ENCODE results near the gene PHRF1.
"Not testable (repeated sequence)": the region's sequence is repeated elsewhere in the genome, so short reads cannot be mapped to it uniquely, and the experiment has no call there.

PHRF1 gene

GRCh38 chr11:643849-644738, 67.8 kb downstream of the PHRF1 start:
- H3K9me2 ChIP-seq (replicated peaks; ENCODE audit: insufficient read depth, low read length), result no peaks in the 10 kb centered on the region
- H3K79me2 ChIP-seq (ENCODE audit: low read length), result no peaks in the 10 kb centered on the region
- DNase-seq, result no peak
- H3K4me2 ChIP-seq (ENCODE audit: low read depth, low read length), result no peak overlapping the region
- no peaks in the 10 kb centered on the region for H3K27me3 ChIP-seq (replicated peaks; ENCODE audit: insufficient read depth, low read length)
- H4K20me1 ChIP-seq (ENCODE audit: insufficient read depth, low read length), result no peaks in the 10 kb centered on the region
- no peak overlapping the region for H2AFZ ChIP-seq (ENCODE audit: low read length)
- peaks cover 18% of the 10 kb centered on the region for H3K4me1 ChIP-seq (ENCODE audit: low read length)
- H3K36me3 ChIP-seq (replicated peaks; ENCODE audit: insufficient read depth, low read length), result no peaks in the 10 kb centered on the region
- H3K4me3 ChIP-seq (ENCODE audit: low read length), result no peak overlapping the region
- TF ChIP-seq CTCF (IDR thresholded peaks at IDR 0.05; ENCODE audit: low read length) (no peak), EZH2phosphoT487 (IDR thresholded peaks at IDR 0.05; ENCODE audit: low read length) (no peak), EZH2 (optimal IDR thresholded peaks at IDR 0.05; ENCODE audit: low read depth, low read length) (no peak)
- H3K9ac ChIP-seq (ENCODE audit: low read length), result no peak overlapping the region
- peaks cover 13% of the 10 kb centered on the region for H3F3A ChIP-seq (ENCODE audit: insufficient read depth, low read length)
- H3K9me3 ChIP-seq (replicated peaks; ENCODE audit: insufficient read depth, low read length), result no peaks in the 10 kb centered on the region
- peak overlapping the region; percentile 53 for H3K27ac ChIP-seq (ENCODE audit: low read length)

- no peaks in the 10 kb centered on the region for H3K36me3 ChIP-seq (replicated peaks; ENCODE audit: insufficient read depth, low read length)
- no peaks in the 10 kb centered on the region for H3K79me2 ChIP-seq (ENCODE audit: low read length)
- peak; percentile 95 for DNase-seq
- H3K9ac ChIP-seq (ENCODE audit: low read length), result peak overlapping the region; percentile 31
- H3K9me3 ChIP-seq (replicated peaks; ENCODE audit: insufficient read depth, low read length), result no peaks in the 10 kb centered on the region
- no peaks in the 10 kb centered on the region for H3K9me2 ChIP-seq (replicated peaks; ENCODE audit: insufficient read depth, low read length)
- H3K4me3 ChIP-seq (ENCODE audit: low read length), result no peak overlapping the region
- H3K27ac ChIP-seq (ENCODE audit: low read length), result peak overlapping the region; percentile 81
- no peaks in the 10 kb centered on the region for H3K27me3 ChIP-seq (replicated peaks; ENCODE audit: insufficient read depth, low read length)
- no peak for TF ChIP-seq EZH2 (optimal IDR thresholded peaks at IDR 0.05; ENCODE audit: low read depth, low read length)
- no peak for TF ChIP-seq EZH2phosphoT487 (IDR thresholded peaks at IDR 0.05; ENCODE audit: low read length)
- no peak for TF ChIP-seq CTCF (IDR thresholded peaks at IDR 0.05; ENCODE audit: low read length)
- no peaks in the 10 kb centered on the region for H4K20me1 ChIP-seq (ENCODE audit: insufficient read depth, low read length)
- H2AFZ ChIP-seq (ENCODE audit: low read length), result no peak overlapping the region
- peak overlapping the region; percentile 25; the same call in 1 of the 2 replicates for H3K4me2 ChIP-seq (ENCODE audit: low read depth, low read length)
- H3F3A ChIP-seq (ENCODE audit: insufficient read depth, low read length), result peaks cover 13% of the 10 kb centered on the region
- peaks cover 18% of the 10 kb centered on the region for H3K4me1 ChIP-seq (ENCODE audit: low read length)
These were observed 69.3 kb downstream of the PHRF1 start for GRCh38 chr11:645536-645935.

- H3F3A ChIP-seq (ENCODE audit: insufficient read depth, low read length), result peaks cover 13% of the 10 kb centered on the region
- no peak for TF ChIP-seq EZH2 (optimal IDR thresholded peaks at IDR 0.05; ENCODE audit: low read depth, low read length)
- no peak for TF ChIP-seq EZH2phosphoT487 (IDR thresholded peaks at IDR 0.05; ENCODE audit: low read length)
- no peak for TF ChIP-seq CTCF (IDR thresholded peaks at IDR 0.05; ENCODE audit: low read length)
- H3K4me2 ChIP-seq (ENCODE audit: low read depth, low read length), result no peak overlapping the region
- no peak overlapping the region for H2AFZ ChIP-seq (ENCODE audit: low read length)
- H3K9me3 ChIP-seq (replicated peaks; ENCODE audit: insufficient read depth, low read length), result no peaks in the 10 kb centered on the region
- H3K4me3 ChIP-seq (ENCODE audit: low read length), result no peak overlapping the region
- no peak for DNase-seq
- H3K79me2 ChIP-seq (ENCODE audit: low read length), result no peaks in the 10 kb centered on the region
- no peaks in the 10 kb centered on the region for H3K36me3 ChIP-seq (replicated peaks; ENCODE audit: insufficient read depth, low read length)
- H3K27me3 ChIP-seq (replicated peaks; ENCODE audit: insufficient read depth, low read length), result no peaks in the 10 kb centered on the region
- no peak overlapping the region; the same call in 1 of the 2 replicates for H3K9ac ChIP-seq (ENCODE audit: low read length)
- no peaks in the 10 kb centered on the region for H3K9me2 ChIP-seq (replicated peaks; ENCODE audit: insufficient read depth, low read length)
- peaks cover 18% of the 10 kb centered on the region for H3K4me1 ChIP-seq (ENCODE audit: low read length)
- H3K27ac ChIP-seq (ENCODE audit: low read length), result peak overlapping the region; percentile 81; the same call in 1 of the 2 replicates
- no peaks in the 10 kb centered on the region for H4K20me1 ChIP-seq (ENCODE audit: insufficient read depth, low read length)
These were observed 69.9 kb downstream of the PHRF1 start for GRCh38 chr11:646214-646613.

- peaks cover 18% of the 10 kb centered on the region for H3K4me1 ChIP-seq (ENCODE audit: low read length)
- not testable (repeated sequence) for H3K79me2 ChIP-seq (ENCODE audit: low read length); DNase-seq; H3K27ac ChIP-seq (ENCODE audit: low read length); H3K36me3 ChIP-seq (replicated peaks; ENCODE audit: insufficient read depth, low read length); H4K20me1 ChIP-seq (ENCODE audit: insufficient read depth, low read length); H3K9me2 ChIP-seq (replicated peaks; ENCODE audit: insufficient read depth, low read length); H2AFZ ChIP-seq (ENCODE audit: low read length); H3K27me3 ChIP-seq (replicated peaks; ENCODE audit: insufficient read depth, low read length); H3K4me3 ChIP-seq (ENCODE audit: low read length); H3K9me3 ChIP-seq (replicated peaks; ENCODE audit: insufficient read depth, low read length); H3K9ac ChIP-seq (ENCODE audit: low read length); H3K4me2 ChIP-seq (ENCODE audit: low read depth, low read length)
- H3F3A ChIP-seq (ENCODE audit: insufficient read depth, low read length), result peaks cover 13% of the 10 kb centered on the region
These were observed 71.4 kb downstream of the PHRF1 start for GRCh38 chr11:647672-648158.
